ENCODE measurements around the gene AKAP6.

DNA sequence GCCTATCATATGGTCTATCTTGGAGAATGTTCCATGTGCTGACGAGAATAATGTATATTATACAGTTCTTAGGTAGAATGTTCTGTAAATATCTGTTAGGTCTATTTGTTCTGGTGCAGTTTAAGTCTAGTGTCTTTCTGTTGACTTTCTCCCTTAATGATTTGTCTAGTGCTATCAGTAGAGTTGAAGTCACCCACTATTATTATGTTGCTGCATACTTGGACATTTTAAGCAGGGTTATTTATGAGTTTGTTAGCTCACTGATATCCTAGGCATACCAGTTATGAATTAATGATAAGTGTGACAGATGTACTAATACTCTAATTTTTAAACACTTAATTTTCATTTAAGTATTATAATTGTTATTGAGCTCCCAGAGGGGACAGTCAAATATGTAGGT, 292.5 kb downstream of the AKAP6 start:
- TF ChIP-seq EZH2phosphoT487 (IDR thresholded peaks at IDR 0.05; ENCODE audit: borderline replicate concordance, low read depth, low read length) = no peak
- TF ChIP-seq, protein P1, sequence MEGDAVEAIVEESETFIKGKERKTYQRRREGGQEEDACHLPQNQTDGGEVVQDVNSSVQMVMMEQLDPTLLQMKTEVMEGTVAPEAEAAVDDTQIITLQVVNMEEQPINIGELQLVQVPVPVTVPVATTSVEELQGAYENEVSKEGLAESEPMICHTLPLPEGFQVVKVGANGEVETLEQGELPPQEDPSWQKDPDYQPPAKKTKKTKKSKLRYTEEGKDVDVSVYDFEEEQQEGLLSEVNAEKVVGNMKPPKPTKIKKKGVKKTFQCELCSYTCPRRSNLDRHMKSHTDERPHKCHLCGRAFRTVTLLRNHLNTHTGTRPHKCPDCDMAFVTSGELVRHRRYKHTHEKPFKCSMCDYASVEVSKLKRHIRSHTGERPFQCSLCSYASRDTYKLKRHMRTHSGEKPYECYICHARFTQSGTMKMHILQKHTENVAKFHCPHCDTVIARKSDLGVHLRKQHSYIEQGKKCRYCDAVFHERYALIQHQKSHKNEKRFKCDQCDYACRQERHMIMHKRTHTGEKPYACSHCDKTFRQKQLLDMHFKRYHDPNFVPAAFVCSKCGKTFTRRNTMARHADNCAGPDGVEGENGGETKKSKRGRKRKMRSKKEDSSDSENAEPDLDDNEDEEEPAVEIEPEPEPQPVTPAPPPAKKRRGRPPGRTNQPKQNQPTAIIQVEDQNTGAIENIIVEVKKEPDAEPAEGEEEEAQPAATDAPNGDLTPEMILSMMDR (conservative IDR thresholded peaks at IDR 0.05; ENCODE audit: low read length) = no peak

Measured in OCI-LY7 (cell line).